ENCODE data around the gene PTPRT. TPM values are rescaled to one million over a fixed set of nuclear protein-coding genes. Genes with fewer than 3 reads are reported as not detected.

The PTPRT gene
- total RNA-seq, 1 experiment from 2014 or later = 0.13 TPM

GRCh38 chr20:42472198-42472597 lies 717.5 kb downstream of the PTPRT start:
- no peak overlapping the region for H3K4me3 Mint-ChIP-seq

More at GRCh38 chr20:42472198-42472597, 717.5 kb downstream of the PTPRT start:
- Histone ChIP-seq H2BK20ac (ENCODE audit: low read depth, low read length, poor library complexity, severe bottlenecking) (no peak overlapping the region), H2BK12ac (ENCODE audit: insufficient read length, low read depth, low read length) (no peak overlapping the region), H2BK120ac (ENCODE audit: low read depth, low read length, poor library complexity, severe bottlenecking) (no peak overlapping the region), H3K14ac (ENCODE audit: insufficient read depth, low read length) (no peak overlapping the region), H3K9me3 (ENCODE audit: control insufficient read depth, low read depth, low read length) (no peaks in the 10 kb centered on the region), H3K18ac (ENCODE audit: insufficient read length, low read depth, low read length) (no peak overlapping the region), H3K79me1 (ENCODE audit: insufficient read depth, low read depth, low read length, poor library complexity, severe bottlenecking) (no peaks in the 10 kb centered on the region), H4K5ac (ENCODE audit: insufficient read length, low read depth, low read length) (no peak overlapping the region), H2AFZ (ENCODE audit: low read length) (no peak overlapping the region), H3K23ac (ENCODE audit: insufficient read length, low read depth, low read length) (no peak overlapping the region), H2BK15ac (ENCODE audit: low read depth, low read length) (no peak overlapping the region), H3K79me2 (ENCODE audit: insufficient read depth, low read length) (no peaks in the 10 kb centered on the region), H3K56ac (ENCODE audit: insufficient read length, low read depth, low read length) (no peak overlapping the region), H3K27me3 (ENCODE audit: insufficient read depth, low read length) (no peaks in the 10 kb centered on the region), H4K8ac (replicated peaks; ENCODE audit: insufficient read length, low read depth, low read length) (no peak overlapping the region), H2BK5ac (ENCODE audit: insufficient read length, low read length) (no peak overlapping the region), H4K91ac (ENCODE audit: insufficient read length, low read depth, low read length) (no peak overlapping the region), H2AK5ac (ENCODE audit: insufficient read length, low read length) (no peak overlapping the region), H3K4me2 (ENCODE audit: insufficient read depth, insufficient read length, low read length) (no peak overlapping the region), H3K4ac (ENCODE audit: low read depth, low read length) (no peak overlapping the region), H4K20me1 (ENCODE audit: control insufficient read depth, insufficient read depth, insufficient read length) (no peaks in the 10 kb centered on the region), H3T11ph (ENCODE audit: low read length) (no peak overlapping the region), H3K4me1 (ENCODE audit: insufficient read depth, low read length) (no peaks in the 10 kb centered on the region), H3K23me2 (ENCODE audit: insufficient read length, low read depth, low read length, poor library complexity, severe bottlenecking) (no peaks in the 10 kb centered on the region), H3K9ac (ENCODE audit: extremely low read depth, insufficient read length, low read length) (no peak overlapping the region), H3K27ac (ENCODE audit: insufficient read length, low read depth, low read length) (no peak overlapping the region)
- DNase-seq = no peak
- H3K4me1 Mint-ChIP-seq = peaks cover 8 to 13% of the 10 kb centered on the region in 2 experiments
- WGBS (ENCODE audit: extremely low coverage, insufficient read length, low lambda C conversion rate) = no CpG with 5 or more reads among the region's 19 CpGs
- H3K27ac Mint-ChIP-seq = no peak overlapping the region
- no peaks in the 10 kb centered on the region for H3K9me3 Mint-ChIP-seq
- TF ChIP-seq CTCF (conservative IDR thresholded peaks at IDR 0.05) = no peak
- H3K27me3 Mint-ChIP-seq (ENCODE audit: low read depth) = peaks cover 2% of the 10 kb centered on the region
- no peaks in the 10 kb centered on the region for H3K36me3 Mint-ChIP-seq (ENCODE audit: insufficient read depth in 1 of 3, low read depth in 3 of 3)
